PC-9 (cell line): Measurements from ENCODE around the gene SEC14L1.
"Not testable (repeated sequence)": the region's sequence is repeated elsewhere in the genome, so short reads cannot be mapped to it uniquely, and the experiment has no call there.

Source experiments
- CTCF ChIP-seq: fragments of 200-600 bp; sonication (generic); conservative IDR thresholded peaks from 2 replicates; pipeline ENCODE4 v1.6.1; 2017; ENCODE audit warnings: mixed run types, antibody characterized with exemption, mild to moderate bottlenecking, moderate library complexity
- EZH2 ChIP-seq: fragments of 200-600 bp; sonication (generic); IDR thresholded peaks from 2 replicates; pipeline ENCODE4 v1.8.0; 2017; ENCODE audit warnings: antibody characterized with exemption, low read depth

- not testable (repeated sequence) for TF ChIP-seq CTCF, EZH2
These were observed 11.3 kb downstream of the SEC14L1 start for GRCh38 chr17:77152056-77152455.
